Femur (tissue), 1 donor: ENCODE results near the gene PACSIN2.
"Not testable (repeated sequence)": the region's sequence is repeated elsewhere in the genome, so short reads cannot be mapped to it uniquely, and the experiment has no call there.

Experiments used
- DNase-seq: peaks from one replicate; pipeline ENCODE4 v3.0.0-alpha.2; 2017

The PACSIN2 gene, protein sequence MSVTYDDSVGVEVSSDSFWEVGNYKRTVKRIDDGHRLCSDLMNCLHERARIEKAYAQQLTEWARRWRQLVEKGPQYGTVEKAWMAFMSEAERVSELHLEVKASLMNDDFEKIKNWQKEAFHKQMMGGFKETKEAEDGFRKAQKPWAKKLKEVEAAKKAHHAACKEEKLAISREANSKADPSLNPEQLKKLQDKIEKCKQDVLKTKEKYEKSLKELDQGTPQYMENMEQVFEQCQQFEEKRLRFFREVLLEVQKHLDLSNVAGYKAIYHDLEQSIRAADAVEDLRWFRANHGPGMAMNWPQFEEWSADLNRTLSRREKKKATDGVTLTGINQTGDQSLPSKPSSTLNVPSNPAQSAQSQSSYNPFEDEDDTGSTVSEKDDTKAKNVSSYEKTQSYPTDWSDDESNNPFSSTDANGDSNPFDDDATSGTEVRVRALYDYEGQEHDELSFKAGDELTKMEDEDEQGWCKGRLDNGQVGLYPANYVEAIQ

DNA sequence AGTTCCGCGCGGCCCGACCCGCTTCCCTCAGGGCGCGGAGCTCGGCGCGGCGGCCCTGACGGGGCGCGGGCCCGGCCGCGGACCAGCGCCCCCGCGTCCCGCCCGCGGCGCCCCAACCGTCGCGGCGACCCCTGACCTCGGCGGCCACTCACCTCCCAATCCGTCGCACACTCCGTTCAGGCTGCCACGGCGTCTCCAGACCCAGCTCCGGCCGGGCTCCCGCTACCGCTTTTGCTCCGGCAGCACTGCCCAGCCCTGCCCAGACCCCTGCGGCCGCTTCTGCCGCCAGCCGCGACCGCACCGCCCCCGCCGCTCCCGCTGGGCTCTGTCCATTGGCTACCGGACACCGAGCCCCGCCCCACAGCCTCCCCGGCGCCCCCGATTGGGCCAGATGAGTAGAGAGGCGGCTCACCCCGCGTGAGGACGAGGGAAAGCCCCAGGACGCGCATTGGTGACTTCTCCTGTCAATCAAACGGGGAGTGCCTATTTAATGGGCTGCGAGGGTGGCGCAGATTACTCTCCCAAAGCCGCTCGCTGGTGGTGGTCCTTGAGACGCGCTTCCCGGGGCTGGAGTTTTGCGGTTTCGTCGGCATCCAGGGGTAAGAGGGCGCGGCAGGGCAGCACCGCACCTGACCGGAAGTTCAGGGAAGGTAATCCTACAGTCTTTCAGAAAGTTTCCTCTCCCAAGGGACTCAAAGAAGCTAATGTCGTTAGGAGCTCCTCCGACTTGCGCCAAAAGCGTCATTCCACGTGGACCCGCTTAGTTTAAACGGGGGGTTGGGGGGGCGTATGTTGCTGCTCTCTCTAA is at the start of gene PACSIN2:
TSS of gene PACSIN2 (minus strand) at position 281 of the 808 bp plus-strand sequence. CDS start 103,069 bp downstream, outside the sequence.
- DNase-seq, result peak; percentile 100

DNA sequence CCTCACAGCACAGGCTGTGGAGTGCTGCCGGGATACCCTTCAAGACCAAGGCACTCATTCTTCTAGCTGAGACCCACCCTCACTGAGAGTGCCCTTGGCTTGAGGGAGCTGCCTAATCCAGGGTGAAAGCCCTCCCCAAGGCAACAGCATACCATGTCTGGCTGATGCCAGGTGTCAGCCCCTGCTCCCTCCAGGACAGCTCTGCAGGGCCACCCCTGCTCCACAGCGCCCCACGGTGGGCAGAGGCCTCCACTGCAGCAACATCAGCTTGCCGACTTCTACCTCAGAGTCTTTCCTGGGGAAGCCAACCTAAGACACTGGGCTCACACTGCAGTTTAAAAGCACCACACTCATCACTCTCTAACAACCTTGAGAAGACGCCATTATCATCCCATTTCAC is 45.2 kb upstream of the PACSIN2 start:
- DNase-seq, result no peak

DNA sequence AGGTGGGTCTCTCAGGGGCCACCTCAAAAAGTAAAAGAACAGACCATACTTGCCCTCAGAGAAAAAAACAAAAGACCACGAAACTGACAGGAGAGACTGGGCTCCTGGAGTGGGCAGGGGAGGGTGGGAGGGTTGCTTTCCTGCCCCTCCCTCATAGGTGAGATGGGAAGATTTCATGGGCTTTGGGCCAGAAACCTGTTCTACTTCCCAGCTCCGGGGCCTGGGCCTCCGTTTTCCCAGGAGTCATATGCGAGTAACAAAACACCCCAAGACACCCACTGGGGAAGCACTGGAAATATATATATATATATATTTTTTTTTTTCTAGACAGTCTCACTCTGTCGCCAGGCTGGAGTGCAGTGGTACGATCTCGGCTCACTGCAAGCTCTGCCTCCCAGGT is 42.7 kb upstream of the PACSIN2 start:
- no peak for DNase-seq

DNA sequence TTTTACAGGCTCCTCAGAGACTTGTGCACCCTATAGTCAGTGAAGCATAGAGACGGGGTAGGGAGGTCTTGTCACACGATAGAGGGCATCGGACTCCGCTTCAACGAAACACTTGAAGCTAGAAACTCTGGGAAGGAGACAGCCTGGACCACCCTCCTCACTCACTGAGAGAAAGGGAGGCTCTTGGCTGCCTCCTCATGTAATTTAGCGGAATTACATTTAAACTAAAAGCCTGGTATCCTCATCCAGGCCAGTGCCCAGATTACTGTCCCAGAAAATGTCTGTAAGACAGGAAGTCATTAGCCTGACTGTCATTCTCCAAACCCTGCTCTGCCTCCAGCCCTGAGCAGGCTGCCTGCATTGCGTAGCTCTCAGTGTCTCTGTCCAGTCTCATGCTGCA is 38.2 kb upstream of the PACSIN2 start:
- DNase-seq, result no peak

DNA sequence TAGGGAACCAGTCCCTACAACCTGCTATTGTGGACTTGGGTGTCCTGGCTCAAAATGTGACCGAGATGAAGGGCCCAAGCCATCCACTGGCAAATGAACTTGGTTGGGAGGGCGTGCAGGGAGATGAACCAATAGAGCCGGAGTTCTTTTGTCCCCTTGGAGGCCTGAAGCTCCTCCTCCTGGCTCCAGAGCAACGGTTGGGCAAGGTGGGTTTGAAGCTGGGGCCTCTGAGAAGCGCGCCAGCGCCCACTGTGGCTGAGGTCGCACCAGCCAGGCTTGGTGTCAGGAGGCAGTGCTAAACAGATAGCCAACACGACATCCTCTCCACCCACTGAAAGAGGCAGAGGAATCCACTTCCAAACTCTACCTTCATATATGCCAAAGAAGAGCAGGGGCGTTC is 36.0 kb upstream of the PACSIN2 start:
- DNase-seq, result no peak

DNA sequence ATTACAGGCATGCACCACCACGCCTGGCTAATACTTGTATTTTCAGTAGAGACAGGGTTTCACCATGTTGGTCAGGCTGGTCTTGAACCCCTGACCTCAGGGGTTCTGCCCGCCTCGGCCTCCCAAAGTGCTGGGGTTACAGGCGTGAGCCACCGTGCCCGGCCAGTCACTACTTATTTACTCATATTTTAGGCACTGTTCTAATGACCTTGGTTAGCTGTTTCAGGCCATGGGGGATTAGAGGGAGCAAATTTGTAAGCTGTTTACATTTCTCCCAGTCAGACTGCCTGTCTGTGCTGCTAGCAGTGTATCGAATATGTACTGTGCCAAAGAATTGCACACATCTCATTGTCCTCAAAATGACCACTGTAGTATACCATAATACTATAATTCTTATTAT is 32.7 kb upstream of the PACSIN2 start:
- no peak for DNase-seq

DNA sequence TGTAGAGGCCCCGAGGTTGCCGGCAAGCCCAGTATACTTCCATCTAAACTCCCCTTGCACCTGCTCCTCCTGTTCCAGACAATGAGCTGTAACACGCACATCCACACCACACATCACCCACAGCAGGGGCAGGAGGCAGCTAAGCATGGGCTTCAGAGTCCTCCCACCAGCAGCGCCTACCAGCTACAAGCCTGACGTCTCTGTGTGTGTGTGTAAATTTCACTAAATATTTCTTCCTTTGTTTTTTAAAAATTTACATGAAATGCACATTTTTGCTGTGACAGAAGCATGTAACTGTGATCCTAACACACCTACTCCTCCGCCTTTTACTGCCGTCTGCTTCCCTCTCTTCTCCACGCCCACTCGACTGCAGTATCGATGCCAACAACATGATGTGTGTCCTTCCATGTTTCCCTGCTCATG is 29.4 kb upstream of the PACSIN2 start:
- DNase-seq, result no peak

DNA sequence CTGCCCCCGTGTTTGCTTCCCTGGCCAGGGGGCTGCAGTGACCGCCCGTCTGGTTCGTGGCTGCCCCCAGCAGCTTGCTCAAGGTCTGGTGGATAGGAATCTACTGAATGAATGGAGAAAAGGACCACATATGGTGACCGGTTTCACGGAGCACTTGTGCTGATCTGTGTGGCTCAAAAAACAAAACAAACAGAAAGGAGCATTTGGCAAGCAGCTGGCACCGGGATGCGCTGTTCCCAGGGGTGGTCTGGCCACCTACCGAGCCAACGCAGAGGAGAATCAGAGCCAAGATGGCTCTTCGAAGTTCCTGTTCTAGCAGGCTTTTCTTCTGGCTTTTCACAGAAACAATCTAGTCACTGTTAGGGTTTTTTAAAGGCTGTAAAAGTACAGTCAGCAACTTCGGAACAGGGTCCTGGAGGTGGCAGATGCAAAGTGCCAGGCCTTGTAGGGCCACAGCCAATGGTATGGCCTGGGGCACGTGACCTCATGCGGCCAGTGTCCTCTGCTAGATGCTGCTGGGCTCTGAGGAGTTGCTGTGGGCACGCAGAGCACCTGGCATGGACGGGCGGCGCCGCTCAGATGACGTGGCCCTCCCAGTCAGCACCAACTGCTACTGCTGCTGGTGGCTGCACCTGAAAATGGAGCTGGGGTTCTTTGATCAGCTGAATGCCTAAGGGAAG is 27.3 kb upstream of the PACSIN2 start:
- no peak for DNase-seq

DNA sequence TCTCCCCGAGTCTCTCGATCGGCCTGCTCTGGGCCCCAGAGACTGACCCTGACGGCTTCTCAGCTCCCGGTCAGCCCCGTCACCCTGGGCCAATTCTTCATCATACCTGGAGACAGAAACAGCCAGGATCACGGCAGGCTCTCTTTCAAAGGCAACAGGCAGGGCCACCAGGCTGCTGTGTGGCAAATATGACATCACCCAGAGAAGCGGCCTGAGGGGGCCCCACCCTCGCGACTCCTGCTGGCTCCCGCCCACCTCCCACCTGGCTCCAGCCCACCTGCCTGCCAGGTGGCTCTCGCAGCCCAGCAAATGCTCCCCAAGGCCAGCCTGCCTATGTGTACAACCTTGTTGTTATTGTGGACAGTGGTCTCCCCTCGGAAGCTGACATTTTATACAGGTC is 24.9 kb upstream of the PACSIN2 start:
- DNase-seq, result no peak

DNA sequence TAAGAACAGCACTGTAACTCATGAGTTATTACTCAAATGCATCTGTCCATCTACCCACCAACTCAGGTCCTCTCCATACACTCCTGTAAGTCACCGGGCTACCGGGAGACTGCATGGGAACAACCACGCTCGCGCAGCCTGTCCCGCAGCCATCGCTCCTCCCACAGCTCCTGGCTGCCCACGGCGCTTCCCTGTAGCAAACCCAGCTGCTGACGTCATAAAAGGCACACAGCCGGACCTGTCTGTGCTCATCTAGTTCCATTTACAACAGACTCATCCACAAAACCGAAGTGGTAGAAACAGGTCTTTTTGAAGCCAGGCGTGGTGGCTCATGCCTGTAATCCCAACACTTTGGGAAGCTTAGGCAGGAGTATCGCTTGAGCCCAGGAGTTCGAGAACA is 23.4 kb upstream of the PACSIN2 start:
- DNase-seq, result no peak

DNA sequence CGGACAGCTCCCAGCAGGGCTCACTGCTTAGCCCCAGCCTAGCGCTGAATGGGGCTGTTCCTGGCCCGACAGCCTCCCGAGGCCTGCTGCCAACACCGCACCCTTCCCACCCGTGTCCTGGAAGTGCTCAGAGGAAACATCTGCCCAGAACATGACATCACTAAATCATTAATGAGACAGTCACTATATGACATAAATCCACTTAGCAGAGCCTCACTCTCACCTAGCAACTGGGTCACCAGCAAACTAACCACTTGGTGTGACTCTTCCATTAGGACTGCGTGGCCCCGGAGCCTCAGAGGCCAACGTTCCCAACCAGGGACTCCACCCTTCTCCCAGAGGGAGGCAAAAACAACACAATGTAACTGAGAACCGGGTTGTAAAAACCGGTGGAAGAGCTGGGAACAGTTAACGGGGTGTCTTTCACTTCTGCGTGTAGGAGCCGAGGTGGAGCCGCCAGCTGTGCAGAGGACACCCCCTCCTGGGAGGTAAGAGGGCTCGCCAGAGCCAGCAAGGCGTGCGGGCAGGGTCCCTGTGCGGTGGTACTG is 21.4 kb upstream of the PACSIN2 start:
- peak; percentile 79 for DNase-seq

DNA sequence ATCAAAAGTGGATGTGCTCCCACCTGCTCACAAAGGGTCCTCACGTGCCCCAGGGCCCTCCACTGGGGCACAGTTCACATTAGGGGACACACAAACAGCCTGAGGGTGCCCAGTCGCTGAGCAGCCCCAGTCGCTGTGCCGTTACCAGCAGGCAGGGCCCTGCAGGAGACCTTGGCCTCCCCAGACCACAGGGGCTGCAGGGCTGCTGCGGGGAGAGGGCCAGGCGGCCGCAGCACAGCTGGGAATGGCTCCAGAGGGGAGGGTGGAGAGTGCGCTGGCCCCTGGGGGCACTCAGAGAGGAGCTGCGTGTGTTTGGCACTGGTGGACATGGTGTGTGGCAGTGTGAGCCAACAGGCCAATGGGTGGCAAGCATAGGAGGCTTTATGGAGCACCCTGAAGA is 20.3 kb upstream of the PACSIN2 start:
- no peak for DNase-seq

DNA sequence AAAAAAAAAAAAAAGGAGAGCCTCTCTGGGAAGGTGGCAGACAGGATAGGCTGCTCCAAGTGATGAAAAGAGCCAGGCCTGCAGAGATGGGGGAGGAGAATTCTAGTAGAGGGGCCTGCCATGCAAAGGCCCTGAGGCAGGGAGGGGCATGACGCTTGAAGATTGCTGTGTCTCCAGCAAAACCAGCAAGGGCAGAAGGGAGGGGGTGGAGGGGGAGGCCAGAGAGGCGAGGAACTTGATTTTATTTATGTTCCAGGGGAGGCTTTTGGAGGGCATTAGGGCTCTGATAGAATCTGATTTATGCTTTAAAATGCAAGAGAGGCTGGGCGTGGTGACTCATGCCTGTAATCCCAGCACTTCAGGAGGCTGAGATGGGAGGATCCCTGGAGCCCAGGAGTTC is 16.7 kb upstream of the PACSIN2 start:
- no peak for DNase-seq

DNA sequence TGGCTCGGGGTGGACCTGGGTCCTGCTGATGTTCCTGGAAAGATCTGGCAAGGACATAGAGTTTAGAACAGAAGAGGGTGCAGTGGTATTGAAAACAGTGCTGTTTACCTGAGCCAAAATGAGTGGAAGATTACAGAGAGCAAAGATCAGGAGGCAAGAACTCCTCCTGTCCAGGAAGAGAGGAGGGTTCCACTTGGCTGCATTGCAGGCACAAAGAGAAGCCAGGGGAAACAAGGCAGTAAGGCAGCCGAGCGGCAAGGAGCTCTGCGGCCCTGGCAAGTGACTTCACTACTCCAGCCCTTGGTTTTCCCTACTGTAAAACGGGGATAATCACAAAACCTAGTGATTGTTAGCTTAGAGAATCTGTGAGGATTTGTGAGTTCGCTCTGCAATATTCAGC is 3.7 kb upstream of the PACSIN2 start:
- DNase-seq, result no peak

DNA sequence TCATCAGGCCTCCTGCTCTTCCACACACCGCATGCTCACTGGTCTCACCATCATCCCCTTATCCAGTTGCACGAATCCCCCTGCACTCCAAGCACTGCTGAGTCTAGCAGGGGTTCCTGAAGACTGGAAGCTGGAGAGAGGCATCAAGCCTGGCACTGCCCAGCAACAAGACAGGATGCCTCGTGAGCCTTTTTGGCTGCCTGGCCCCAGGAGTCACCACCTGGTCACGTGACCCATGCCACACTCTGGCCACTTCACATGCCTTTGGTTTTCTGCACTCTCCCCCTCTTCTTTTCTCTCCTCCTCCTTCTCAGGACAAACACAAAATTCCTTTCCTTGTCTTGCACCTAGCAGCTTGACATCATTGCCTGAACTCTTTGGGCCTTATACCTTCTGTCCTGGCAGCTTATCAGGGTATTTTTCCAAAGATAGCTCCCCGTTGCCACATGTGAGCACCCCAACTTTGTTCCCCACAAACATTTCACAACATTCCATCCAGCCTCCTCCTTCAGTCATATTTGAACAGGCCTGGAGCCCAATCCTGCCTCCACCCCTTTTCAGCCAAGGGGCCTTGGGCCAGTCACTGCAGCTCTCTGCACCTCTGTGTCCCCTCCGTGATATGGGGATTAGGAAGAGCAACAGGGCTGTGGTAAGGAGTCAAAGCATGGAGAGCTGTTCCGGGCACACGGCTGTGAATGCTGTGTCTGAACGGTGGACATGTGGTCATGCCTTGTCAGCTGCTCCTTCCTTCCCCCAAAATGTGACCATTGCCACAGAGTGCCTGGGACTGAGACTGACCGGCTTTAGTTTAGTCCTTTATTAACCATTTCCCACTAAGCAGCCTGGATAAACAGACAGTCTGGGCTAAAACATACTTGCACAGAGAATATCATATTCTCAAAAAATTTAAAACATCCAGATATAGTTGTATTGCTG is 2.8 kb upstream of the PACSIN2 start:
- DNase-seq, result no peak

DNA sequence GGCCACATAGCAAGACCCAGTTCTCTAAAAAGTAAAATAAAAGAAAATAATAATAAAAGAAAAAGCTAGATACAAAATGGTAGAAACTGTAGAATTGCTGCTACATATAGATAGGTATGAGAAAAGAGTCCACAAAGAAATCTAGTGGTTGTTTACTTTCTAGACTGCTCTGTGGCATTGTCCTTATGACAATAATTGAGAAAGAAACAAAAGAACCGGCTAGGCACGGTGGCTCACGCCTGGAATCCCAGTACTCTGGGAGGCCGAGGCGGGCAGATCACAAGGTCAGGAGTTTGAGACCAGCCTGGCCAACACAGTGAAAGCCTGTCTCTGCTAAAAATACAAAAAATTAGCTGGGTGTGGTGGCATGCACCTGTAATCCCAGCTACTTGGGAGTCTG is 1.2 kb upstream of the PACSIN2 start:
- not testable (repeated sequence) for DNase-seq

DNA sequence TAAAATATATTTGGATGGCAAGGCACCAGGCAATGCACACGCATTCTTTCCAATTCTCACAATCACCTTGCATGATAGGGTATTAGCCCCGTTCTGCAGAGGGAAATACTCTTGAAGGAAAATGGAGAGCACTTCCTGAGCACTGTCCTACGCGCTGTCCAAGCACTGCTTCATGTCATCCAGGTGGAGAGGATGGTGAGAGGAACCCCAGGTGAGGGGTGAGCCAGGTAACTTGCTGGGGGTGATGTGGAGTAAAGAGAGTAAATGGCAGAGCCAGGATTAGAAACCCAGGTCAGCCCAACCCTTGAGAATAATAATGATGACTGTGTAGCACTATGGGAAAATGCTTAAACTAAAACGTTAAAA is 711 bp upstream of the PACSIN2 start:
- DNase-seq, result no peak

DNA sequence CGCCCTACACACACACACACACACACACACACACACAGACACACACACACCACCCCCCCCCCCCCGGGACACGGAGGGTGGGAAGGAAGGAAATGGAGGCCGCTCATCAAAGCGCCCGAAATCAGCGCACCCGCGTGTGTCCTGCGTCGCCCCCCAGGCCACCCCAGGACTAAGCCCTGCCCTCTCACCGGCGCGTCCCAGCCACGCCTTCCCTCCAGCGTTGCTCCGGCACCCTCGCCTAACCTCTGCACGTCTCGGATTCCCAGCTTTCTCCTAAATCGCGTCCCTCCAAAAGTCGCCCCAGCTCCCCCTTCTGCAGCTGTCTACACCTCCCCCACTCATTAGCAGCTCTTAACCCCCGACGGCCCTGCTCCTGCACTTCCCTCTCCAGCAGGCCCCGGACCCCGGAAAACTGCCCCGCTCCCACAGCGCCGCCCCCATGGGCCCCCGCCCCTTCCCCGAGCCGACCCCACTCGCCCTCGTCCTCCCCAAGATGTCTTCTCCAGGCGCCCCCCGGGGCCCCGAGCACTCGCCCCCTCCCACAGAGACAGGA is 557 bp downstream of the PACSIN2 start:
- peak; percentile 65 for DNase-seq

DNA sequence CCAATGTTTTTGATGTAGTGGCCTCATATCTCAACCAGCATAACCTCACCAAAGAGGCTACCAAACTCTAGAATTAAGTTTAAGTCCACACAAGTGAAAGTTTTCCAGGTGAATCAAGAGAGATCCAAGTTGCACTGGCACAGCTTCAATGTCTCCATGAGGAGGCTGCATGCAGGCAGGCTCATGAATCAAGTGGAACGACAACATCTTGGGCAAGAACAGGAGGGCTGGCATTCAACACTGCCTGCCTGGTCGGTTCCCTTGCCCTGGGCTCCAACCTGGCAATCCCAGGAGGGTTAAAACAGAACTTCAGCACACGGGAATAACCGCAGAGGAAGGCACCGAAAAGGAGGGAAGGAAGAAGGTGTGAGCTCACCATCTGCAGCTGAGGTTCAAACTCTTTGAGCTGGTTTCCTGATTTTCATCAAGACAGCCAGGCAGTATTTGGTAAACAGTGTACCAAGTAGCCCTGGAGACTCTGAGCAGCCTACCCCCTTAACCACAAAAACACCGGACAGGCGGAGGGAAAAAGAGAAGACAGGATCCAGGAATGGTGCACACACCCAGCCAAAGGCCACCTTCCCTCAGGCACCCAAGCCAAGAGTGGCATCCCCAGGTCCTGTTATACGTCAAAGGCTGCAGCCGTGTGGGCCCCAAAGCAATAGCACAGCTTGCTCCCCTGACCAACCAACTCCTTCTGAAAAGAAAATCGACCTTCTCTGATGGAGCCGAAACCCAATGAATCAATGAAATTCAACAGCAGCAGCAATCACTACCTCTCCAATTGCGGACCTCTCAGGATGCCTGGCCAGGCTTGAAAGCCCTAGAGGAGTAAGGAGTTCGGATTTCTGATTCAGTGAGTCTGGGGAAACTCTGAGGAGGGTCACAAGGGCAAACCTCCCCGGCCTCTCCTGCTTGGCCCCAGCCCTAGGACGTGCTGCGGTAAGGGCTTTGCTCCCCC is 1.3 kb downstream of the PACSIN2 start:
- no peak for DNase-seq

DNA sequence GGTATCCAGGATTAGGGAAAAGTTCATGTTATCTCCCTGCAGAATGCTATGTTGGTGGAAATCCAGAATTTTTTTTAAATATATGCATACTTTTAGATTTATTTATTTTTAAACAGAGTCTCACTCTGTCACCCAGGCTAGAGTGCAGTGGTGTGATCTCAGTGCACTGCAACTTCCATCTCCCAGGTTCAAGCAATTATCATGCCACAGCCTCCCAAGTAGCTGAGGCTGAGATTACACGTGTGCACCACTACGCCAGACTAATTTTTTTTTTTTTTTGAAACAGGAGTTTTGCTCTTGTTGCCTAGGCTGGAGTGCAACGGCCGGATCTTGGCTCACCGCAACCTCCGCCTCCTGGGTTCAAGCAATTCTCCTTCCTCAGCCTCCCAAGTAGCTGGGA is 2.6 kb downstream of the PACSIN2 start:
- DNase-seq, result no peak

DNA sequence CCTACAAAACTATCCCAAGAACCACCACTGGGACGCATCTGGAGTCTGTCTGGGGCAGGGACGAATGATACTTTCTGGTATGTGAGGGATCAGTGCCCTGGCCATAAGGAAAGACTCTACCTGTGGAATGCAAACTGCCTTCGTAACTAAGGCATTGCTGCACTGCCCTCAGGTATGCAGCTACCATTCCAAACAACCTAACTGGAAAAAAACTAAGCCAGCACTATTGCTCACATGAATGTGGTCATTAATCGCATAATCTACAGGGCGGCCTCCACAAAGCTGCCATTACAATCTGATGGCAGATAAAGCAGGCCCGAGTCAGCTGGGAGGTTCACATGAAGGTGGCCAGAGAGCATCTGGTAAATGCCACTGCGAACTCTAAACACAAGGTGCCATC is 3.9 kb downstream of the PACSIN2 start:
- DNase-seq, result no peak
